Erythroblast (primary cell): ENCODE results near the gene BUB1B.

Experiments
- GATA1 ChIP-seq: IDR thresholded peaks from 2 replicates; pipeline ENCODE4 v1.6.1; 2011; ENCODE audit warnings: low read depth, mild to moderate bottlenecking, control low read depth, low read length, moderate library complexity
- POLR2A ChIP-seq: IDR thresholded peaks from 2 replicates; pipeline ENCODE4 v1.6.1; 2011; ENCODE audit warnings: mild to moderate bottlenecking, low read length

GRCh38 chr15:40160021-40160420 is 848 bp upstream of the BUB1B start:
- no peak for TF ChIP-seq GATA1
- TF ChIP-seq POLR2A: no peak
